Mesenchymal stem cell (in vitro differentiated cells and primary cell): ENCODE measurements around the gene TUBE1. TPM values are rescaled to one million over a fixed set of nuclear protein-coding genes. Genes with fewer than 3 reads are reported as not detected.

Experiments used
- DNase-seq: peaks from one replicate; pipeline ENCODE4 v3.0.0-alpha.2; 2013
- H2AFZ ChIP-seq: one replicate; pipeline ENCODE4 v1.6.1; 2013; ENCODE audit warnings: low read depth, mild to moderate bottlenecking, control low read depth, inconsistent platforms, low read length, moderate library complexity
- H2AK5ac ChIP-seq: 2 replicates; pipeline ENCODE4 v1.6.1; 2013; ENCODE audit warnings: low read length, moderate library complexity, mild to moderate bottlenecking, inconsistent platforms; ENCODE audit not compliant: severe bottlenecking
- H2BK120ac ChIP-seq: one replicate; pipeline ENCODE4 v1.6.1; 2013; ENCODE audit warnings: low read depth, mild to moderate bottlenecking, inconsistent platforms, low read length, moderate library complexity
- H2BK12ac ChIP-seq, 2 experiments: one replicate each; pipeline ENCODE4 v1.6.1; 2013; ENCODE audit warnings: inconsistent platforms in 2 of 2, low read length in 2 of 2, mild to moderate bottlenecking in 2 of 2, moderate library complexity in 2 of 2, control low read depth in 1 of 2
- H2BK15ac ChIP-seq: one replicate; pipeline ENCODE4 v1.6.1; 2013; ENCODE audit warnings: mild to moderate bottlenecking, low read depth, inconsistent platforms; ENCODE audit not compliant: poor library complexity, severe bottlenecking
- H2BK5ac ChIP-seq: 2 replicates; pipeline ENCODE4 v1.6.1; 2013; ENCODE audit warnings: low read depth, mild to moderate bottlenecking, low read length, control low read depth, inconsistent platforms; ENCODE audit not compliant: poor library complexity, severe bottlenecking
- H3K14ac ChIP-seq, 2 experiments: one replicate each; pipeline ENCODE4 v1.6.1; 2013; ENCODE audit warnings: inconsistent platforms in 2 of 2, low read length in 2 of 2, control low read depth in 1 of 2, mild to moderate bottlenecking in 1 of 2, moderate library complexity in 1 of 2
- H3K18ac ChIP-seq, 2 experiments: one replicate each; pipeline ENCODE4 v1.6.1; 2013; ENCODE audit warnings: inconsistent platforms in 2 of 2, low read length in 2 of 2, control low read depth in 1 of 2, low read depth in 1 of 2, mild to moderate bottlenecking in 1 of 2
- H3K23ac ChIP-seq, 2 experiments: one replicate each; pipeline ENCODE4 v1.6.1; 2013; ENCODE audit warnings: inconsistent platforms in 2 of 2, low read length in 2 of 2, mild to moderate bottlenecking in 2 of 2, moderate library complexity in 2 of 2, control low read depth in 1 of 2
- H3K27ac ChIP-seq: 2 replicates; pipeline ENCODE4 v1.5.1; 2013; ENCODE audit warnings: mild to moderate bottlenecking, moderate library complexity, low read length, control low read depth, inconsistent platforms; ENCODE audit not compliant: poor library complexity, severe bottlenecking
- H3K27me3 ChIP-seq, 2 experiments: 2 replicates each; pipeline versions ENCODE4 v1.6.1 to v1.7.0; 2013; ENCODE audit warnings: low read length in 2 of 2, mild to moderate bottlenecking in 2 of 2, moderate library complexity in 2 of 2, control low read depth in 1 of 2, inconsistent platforms in 1 of 2; ENCODE audit not compliant: control insufficient read depth in 1 of 2, insufficient read depth in 1 of 2
- H3K36me3 ChIP-seq, 2 experiments: 2 replicates each; pipeline versions ENCODE4 v1.6.1 to v1.7.0; 2013; ENCODE audit warnings: low read length in 2 of 2, control low read depth in 1 of 2, inconsistent platforms in 1 of 2, low read depth in 1 of 2, mild to moderate bottlenecking in 1 of 2; ENCODE audit not compliant: insufficient read depth in 2 of 2, control insufficient read depth in 1 of 2
- H3K4ac ChIP-seq, 2 experiments: one replicate each; pipeline ENCODE4 v1.6.1; 2013; ENCODE audit warnings: inconsistent platforms in 2 of 2, low read length in 2 of 2, mild to moderate bottlenecking in 2 of 2, moderate library complexity in 2 of 2, control low read depth in 1 of 2, low read depth in 1 of 2
- H3K4me1 ChIP-seq: 2 replicates; pipeline ENCODE4 v1.6.1; 2013; ENCODE audit warnings: low read depth, low read length, control low read depth; ENCODE audit not compliant: control insufficient read depth, insufficient read depth
- H3K4me2 ChIP-seq: 2 replicates; pipeline ENCODE4 v1.6.1; 2013; ENCODE audit warnings: low read length, mild to moderate bottlenecking, inconsistent platforms; ENCODE audit not compliant: poor library complexity, severe bottlenecking
- H3K4me3 ChIP-seq, 2 experiments: 2 replicates each; pipeline versions ENCODE4 v1.5.1 to v1.7.0; 2013; ENCODE audit warnings: low read length in 2 of 2, mild to moderate bottlenecking in 2 of 2, control low read depth in 1 of 2, low read depth in 1 of 2; ENCODE audit not compliant: insufficient read depth in 1 of 2
- H3K79me1 ChIP-seq: replicated peaks from 2 replicates; pipeline ENCODE4 v1.6.1; 2013; ENCODE audit warnings: mild to moderate bottlenecking, control low read depth, low read length, inconsistent platforms; ENCODE audit not compliant: poor library complexity, severe bottlenecking
- H3K9ac ChIP-seq: 2 replicates; pipeline ENCODE4 v1.7.0; 2013; ENCODE audit warnings: mild to moderate bottlenecking, low read length, moderate library complexity
- H3K9me3 ChIP-seq: 2 replicates; pipeline ENCODE4 v1.7.0; 2013; ENCODE audit warnings: mild to moderate bottlenecking, low read length; ENCODE audit not compliant: control insufficient read depth
- H4K8ac ChIP-seq: one replicate; pipeline ENCODE4 v1.6.1; 2013; ENCODE audit warnings: inconsistent platforms, mild to moderate bottlenecking, low read length, moderate library complexity
- H4K91ac ChIP-seq: one replicate; pipeline ENCODE4 v1.6.1; 2013; ENCODE audit warnings: mild to moderate bottlenecking, low read length, inconsistent platforms
- WGBS: methylation state at CpG from one replicate; pipeline ENCODE4 v1.1.7; 2013; ENCODE audit warnings: mixed read lengths; 5-methylcytosine and 5-hydroxymethylcytosine counted together
- polyA plus RNA-seq, 2 experiments: library from polyadenylated mRNA; stranded (reverse); fragments of 200-250 nt; gene quantifications; one replicate each; pipeline ENCODE4 v1.2.3, GENCODE V29; 2013

Gene TUBE1, protein sequence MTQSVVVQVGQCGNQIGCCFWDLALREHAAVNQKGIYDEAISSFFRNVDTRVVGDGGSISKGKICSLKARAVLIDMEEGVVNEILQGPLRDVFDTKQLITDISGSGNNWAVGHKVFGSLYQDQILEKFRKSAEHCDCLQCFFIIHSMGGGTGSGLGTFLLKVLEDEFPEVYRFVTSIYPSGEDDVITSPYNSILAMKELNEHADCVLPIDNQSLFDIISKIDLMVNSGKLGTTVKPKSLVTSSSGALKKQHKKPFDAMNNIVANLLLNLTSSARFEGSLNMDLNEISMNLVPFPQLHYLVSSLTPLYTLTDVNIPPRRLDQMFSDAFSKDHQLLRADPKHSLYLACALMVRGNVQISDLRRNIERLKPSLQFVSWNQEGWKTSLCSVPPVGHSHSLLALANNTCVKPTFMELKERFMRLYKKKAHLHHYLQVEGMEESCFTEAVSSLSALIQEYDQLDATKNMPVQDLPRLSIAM
- polyA plus RNA-seq (2013, experiment 1 of 2), result 8.3 TPM
- polyA plus RNA-seq (2013, experiment 2 of 2), result 8.9 TPM

DNA sequence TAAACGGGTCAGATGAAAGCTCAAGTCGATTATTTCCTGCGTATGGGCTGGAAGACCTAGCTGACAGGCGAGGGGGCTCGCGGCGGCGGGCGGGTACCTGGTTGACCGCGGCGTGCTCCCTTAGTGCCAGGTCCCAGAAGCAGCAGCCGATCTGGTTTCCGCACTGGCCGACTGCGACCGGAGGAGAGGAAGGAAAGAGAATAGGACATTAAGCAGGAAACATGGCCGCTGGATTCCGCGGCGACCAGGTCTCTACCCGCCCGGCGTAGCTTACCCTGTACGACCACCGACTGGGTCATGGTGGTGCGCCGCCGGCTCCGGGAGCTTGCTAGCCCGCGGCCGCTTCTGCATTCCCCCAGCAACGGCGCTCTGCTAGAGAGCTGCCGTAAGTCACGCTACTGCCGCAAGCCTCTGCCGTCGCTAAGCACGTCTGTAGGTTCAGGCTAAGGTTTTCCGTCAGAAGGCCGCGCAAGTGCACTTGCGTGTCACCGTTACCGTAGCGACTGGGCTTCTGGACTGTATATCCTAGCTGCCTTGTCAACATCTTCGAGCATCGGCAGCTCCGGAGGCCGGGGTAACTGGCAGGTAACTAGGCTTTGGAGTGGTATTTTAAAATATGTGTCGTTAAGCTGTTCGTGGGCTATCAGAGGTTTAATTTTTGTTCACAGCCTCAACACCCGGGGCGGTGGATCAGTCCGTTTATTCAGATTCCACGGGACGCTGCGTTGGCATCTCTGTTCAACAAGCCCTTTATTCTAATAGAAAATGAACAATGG, at the start of gene TUBE1, which contains the start of gene FAM229B:
TSS of gene TUBE1 (minus strand) at position 347 of the 776 bp plus-strand sequence. CDS start at position 299, 48 bp downstream.
TSS of gene FAM229B (plus strand) at position 456 of the 776 bp plus-strand sequence. CDS start 11,693 bp downstream, outside the sequence.
- Histone ChIP-seq H2BK15ac (peak within 1 kb of the TSS; percentile 83), H3K36me3 (peaks cover 0 to 28% of the 10 kb centered on the region in 2 experiments), H3K23ac (peak within 1 kb of the TSS in 1 of 2 experiments; percentile 29), H4K91ac (no peak within 1 kb of the TSS), H3K18ac (peak within 1 kb of the TSS; percentile 41 to 86), H4K8ac (peak within 1 kb of the TSS; percentile 54), H2BK120ac (peak within 1 kb of the TSS; percentile 34), H3K4ac (peak within 1 kb of the TSS in 1 of 2 experiments; percentile 61), H2AK5ac (no peak within 1 kb of the TSS), H3K9me3 (no peaks in the 10 kb centered on the region), H2BK12ac (no peak within 1 kb of the TSS), H3K4me3 (peak within 1 kb of the TSS; percentile 85 to 92), H2BK5ac (no peak within 1 kb of the TSS), H3K27me3 (no peaks in the 10 kb centered on the region), H3K14ac (no peak within 1 kb of the TSS), H3K79me1 (peaks cover 10% of the 10 kb centered on the region), H3K9ac (peak within 1 kb of the TSS; percentile 93), H3K27ac (peak within 1 kb of the TSS; percentile 57), H2AFZ (peak within 1 kb of the TSS; percentile 98), H3K4me2 (peak within 1 kb of the TSS; percentile 72), H3K4me1 (no peaks in the 10 kb centered on the region)
- WGBS, result 1% methylated on average over 60 of the region's 60 CpGs
- DNase-seq, result peak; percentile 98

DNA sequence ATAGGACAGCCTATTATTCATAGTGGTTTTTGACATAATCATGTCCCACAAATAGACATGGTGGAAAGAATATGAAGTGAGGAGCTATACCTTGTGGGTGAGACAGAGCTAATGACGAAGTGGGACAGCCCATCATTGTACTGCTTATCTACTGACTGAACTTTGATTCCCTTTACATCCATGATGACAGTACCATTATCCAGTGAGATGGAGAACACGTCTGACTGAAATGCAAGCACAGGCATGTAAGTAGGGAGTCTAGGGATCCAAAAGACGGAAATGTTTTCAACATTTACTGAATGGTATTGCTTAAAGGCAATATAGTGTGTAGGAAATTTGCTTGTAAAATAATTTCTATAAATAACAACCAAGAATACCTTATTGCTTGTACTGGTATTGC, 43.6 kb upstream of the TUBE1 start:
- H3K18ac ChIP-seq, result no peak overlapping the region
- H2AFZ ChIP-seq, result no peak overlapping the region
- DNase-seq, result no peak
- H3K9ac ChIP-seq, result no peak overlapping the region
- no peak overlapping the region for H2AK5ac ChIP-seq
- no peaks in the 10 kb centered on the region for H3K79me1 ChIP-seq
- no peak overlapping the region for H2BK120ac ChIP-seq
- H2BK15ac ChIP-seq, result no peak overlapping the region
- no peak overlapping the region for H2BK5ac ChIP-seq
- no peak overlapping the region for H2BK12ac ChIP-seq
- no peak overlapping the region for H4K8ac ChIP-seq
- H3K14ac ChIP-seq, result no peak overlapping the region
- H3K27ac ChIP-seq, result no peak overlapping the region
- H3K4me3 ChIP-seq, result no peak overlapping the region
- no peak overlapping the region for H3K23ac ChIP-seq
- 80% methylated on average over 1 of the region's 3 CpGs for WGBS
- H3K9me3 ChIP-seq, result no peaks in the 10 kb centered on the region
- no peak overlapping the region for H3K4ac ChIP-seq
- no peaks in the 10 kb centered on the region for H3K4me1 ChIP-seq
- H3K4me2 ChIP-seq, result no peak overlapping the region
- no peak overlapping the region for H4K91ac ChIP-seq
- H3K36me3 ChIP-seq, result peaks cover 0 to 100% of the 10 kb centered on the region in 2 experiments
- no peaks in the 10 kb centered on the region for H3K27me3 ChIP-seq

DNA sequence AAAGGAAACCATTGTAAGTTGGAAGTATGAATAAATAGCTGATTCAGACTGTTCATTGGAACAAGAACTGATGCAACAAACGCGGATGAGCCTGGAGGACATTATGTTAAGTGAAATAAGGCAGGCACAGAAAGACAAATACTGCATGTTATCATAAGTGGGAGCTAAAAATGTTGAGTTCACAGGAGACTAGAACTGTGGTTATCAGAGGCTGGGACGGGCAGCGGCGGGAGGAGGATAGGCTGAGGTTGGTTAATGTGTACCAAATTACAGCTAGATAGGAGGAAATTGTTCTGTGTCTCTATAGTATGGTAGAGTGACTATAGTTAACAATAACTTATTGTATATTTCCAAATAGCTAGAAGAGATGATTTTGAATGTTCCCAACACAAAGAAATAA, 40.9 kb upstream of the TUBE1 start:
- H2BK12ac ChIP-seq, result no peak overlapping the region
- H3K27ac ChIP-seq, result no peak overlapping the region
- H3K4me3 ChIP-seq, result no peak overlapping the region
- H4K91ac ChIP-seq, result no peak overlapping the region
- H3K4me2 ChIP-seq, result no peak overlapping the region
- H3K9me3 ChIP-seq, result no peaks in the 10 kb centered on the region
- no peak overlapping the region for H4K8ac ChIP-seq
- H3K27me3 ChIP-seq, result no peaks in the 10 kb centered on the region
- no peak overlapping the region for H2AFZ ChIP-seq
- H2AK5ac ChIP-seq, result no peak overlapping the region
- H3K79me1 ChIP-seq, result no peaks in the 10 kb centered on the region
- no peak overlapping the region for H2BK5ac ChIP-seq
- 91% methylated on average over 5 of the region's 5 CpGs for WGBS
- no peak overlapping the region for H3K4ac ChIP-seq
- H3K18ac ChIP-seq, result no peak overlapping the region
- no peak overlapping the region for H2BK120ac ChIP-seq
- no peaks in the 10 kb centered on the region for H3K4me1 ChIP-seq
- no peak overlapping the region for H3K23ac ChIP-seq
- H3K36me3 ChIP-seq, result peaks cover 0 to 99% of the 10 kb centered on the region in 2 experiments
- no peak for DNase-seq
- peak overlapping the region; percentile 67 for H2BK15ac ChIP-seq
- no peak overlapping the region for H3K14ac ChIP-seq
- H3K9ac ChIP-seq, result no peak overlapping the region

DNA sequence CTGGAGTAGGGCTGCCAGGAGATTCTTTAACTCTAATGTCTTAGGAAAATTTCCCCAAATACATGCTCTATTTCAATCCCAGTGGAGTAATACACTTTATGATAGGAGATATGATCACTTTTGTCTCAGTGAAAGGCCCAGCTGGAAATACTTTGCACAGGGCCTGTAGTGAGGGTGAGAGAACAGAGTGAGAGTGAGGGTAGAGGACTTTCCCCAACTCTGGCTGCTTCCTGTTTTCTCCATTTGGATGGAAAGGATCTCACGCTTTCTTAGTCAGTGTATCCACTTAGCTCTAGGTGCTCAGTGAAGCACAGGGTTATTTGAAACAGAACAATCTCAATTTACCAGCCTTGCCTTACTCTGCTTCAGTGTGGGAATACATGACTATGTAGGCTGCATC, 36.7 kb upstream of the TUBE1 start:
- Histone ChIP-seq H3K23ac (no peak overlapping the region), H3K4me2 (no peak overlapping the region), H2BK12ac (no peak overlapping the region), H3K27me3 (no peaks in the 10 kb centered on the region), H3K79me1 (no peaks in the 10 kb centered on the region), H4K8ac (no peak overlapping the region), H2BK120ac (no peak overlapping the region), H3K36me3 (peaks cover 0 to 99% of the 10 kb centered on the region in 2 experiments), H3K9me3 (no peaks in the 10 kb centered on the region), H2BK5ac (no peak overlapping the region), H3K18ac (no peak overlapping the region), H4K91ac (no peak overlapping the region), H2AFZ (no peak overlapping the region), H3K4me3 (no peak overlapping the region), H3K9ac (no peak overlapping the region), H3K4me1 (no peaks in the 10 kb centered on the region), H3K14ac (no peak overlapping the region), H2BK15ac (no peak overlapping the region), H3K4ac (no peak overlapping the region), H2AK5ac (no peak overlapping the region), H3K27ac (no peak overlapping the region)
- DNase-seq, result no peak
- WGBS, result 100% methylated on average over 1 of the region's 1 CpG
